Testis (tissue), 3 donors: Measurements from ENCODE around the gene WIPF2. TPM values are rescaled to one million over a fixed set of nuclear protein-coding genes. Genes with fewer than 3 reads are reported as not detected.

Source experiments
- DNase-seq: peaks from one replicate; pipeline ENCODE4 v3.0.0-alpha.2; 2019
- H3K27ac ChIP-seq, 2 donors: fragments of 200-600 bp; sonication (generic); one replicate each; pipeline ENCODE4 v1.5.1; 2019
- H3K27me3 ChIP-seq: fragments of 200-600 bp; sonication (generic); one replicate; pipeline ENCODE4 v1.5.1; 2019
- H3K36me3 ChIP-seq: fragments of 200-600 bp; sonication (generic); one replicate; pipeline ENCODE4 v1.5.1; 2017; ENCODE audit warnings: low read depth; ENCODE audit errors: missing control alignments
- H3K4me1 ChIP-seq: fragments of 200-600 bp; sonication (generic); one replicate; pipeline ENCODE4 v1.5.1; 2019
- H3K4me3 ChIP-seq, 2 donors: fragments of 200-600 bp; sonication (generic); one replicate each; pipeline ENCODE4 v1.5.1; 2017 to 2019
- H3K9me3 ChIP-seq: fragments of 200-600 bp; sonication (generic); one replicate; pipeline ENCODE4 v1.5.1; 2017
- POLR2A ChIP-seq: fragments of 450-650 bp; IDR thresholded peaks from one replicate; pipeline ENCODE4 v1.6.1; 2017; ENCODE audit warnings: antibody characterized with exemption, mild to moderate bottlenecking, moderate library complexity
- WGBS, 2 donors: methylation state at CpG; one replicate each; pipeline ENCODE4 v1.1.5; 2018; 5-methylcytosine and 5-hydroxymethylcytosine counted together
- intact Hi-C: fragments of 100-400 bp; cut with DNase I; formaldehyde crosslinking; loops from one replicate; pipeline ENCODE4 v1.15.1; 2023; ENCODE audit warnings: low total_unique reads
- polyA plus RNA-seq: library from polyadenylated mRNA; stranded (reverse); fragments of 350-450 nt; fragmentation: Illumina TruSeq; extraction: RNeasy Lipid Tissue Mini Kit (QIAGEN cat#74804); gene quantifications from one replicate; pipeline ENCODE4 v1.2.3, GENCODE V29; 2014; ENCODE audit warnings: low read depth, low replicate concordance; ENCODE audit not compliant: insufficient read depth
- total RNA-seq, 2 donors: library from RNA; depleted of rRNA; stranded (reverse); fragments of >200 nt; gene quantifications; one replicate each; pipeline ENCODE4 v1.2.3, GENCODE V29; 2016
- TF ChIP-seq, protein P1 (sequence below), 3 experiments: fragments of 450-650 bp in 2 of 3; fragments of 200-600 bp in 1 of 3; sonication (generic) in 1 of 3; IDR thresholded peaks; one replicate each; pipeline ENCODE4 v1.5.1; 2016 to 2019; ENCODE audit warnings: antibody characterized with exemption in 3 of 3, mild to moderate bottlenecking in 2 of 3, moderate library complexity in 1 of 3

The WIPF2 gene
- total and polyA plus RNA-seq, 3 donors from 2014 or later, result 16.4 to 21.1 (median 20.1) TPM

- DNase-seq, result no peak
- Histone ChIP-seq H3K27me3 (no peaks in the 10 kb centered on the region), H3K4me1 (no peaks in the 10 kb centered on the region), H3K27ac (no peak overlapping the region), H3K9me3 (no peaks in the 10 kb centered on the region), H3K36me3 (no peaks in the 10 kb centered on the region), H3K4me3 (no peak overlapping the region)
- TF ChIP-seq POLR2A, result no peak
- TF ChIP-seq, protein P1, sequence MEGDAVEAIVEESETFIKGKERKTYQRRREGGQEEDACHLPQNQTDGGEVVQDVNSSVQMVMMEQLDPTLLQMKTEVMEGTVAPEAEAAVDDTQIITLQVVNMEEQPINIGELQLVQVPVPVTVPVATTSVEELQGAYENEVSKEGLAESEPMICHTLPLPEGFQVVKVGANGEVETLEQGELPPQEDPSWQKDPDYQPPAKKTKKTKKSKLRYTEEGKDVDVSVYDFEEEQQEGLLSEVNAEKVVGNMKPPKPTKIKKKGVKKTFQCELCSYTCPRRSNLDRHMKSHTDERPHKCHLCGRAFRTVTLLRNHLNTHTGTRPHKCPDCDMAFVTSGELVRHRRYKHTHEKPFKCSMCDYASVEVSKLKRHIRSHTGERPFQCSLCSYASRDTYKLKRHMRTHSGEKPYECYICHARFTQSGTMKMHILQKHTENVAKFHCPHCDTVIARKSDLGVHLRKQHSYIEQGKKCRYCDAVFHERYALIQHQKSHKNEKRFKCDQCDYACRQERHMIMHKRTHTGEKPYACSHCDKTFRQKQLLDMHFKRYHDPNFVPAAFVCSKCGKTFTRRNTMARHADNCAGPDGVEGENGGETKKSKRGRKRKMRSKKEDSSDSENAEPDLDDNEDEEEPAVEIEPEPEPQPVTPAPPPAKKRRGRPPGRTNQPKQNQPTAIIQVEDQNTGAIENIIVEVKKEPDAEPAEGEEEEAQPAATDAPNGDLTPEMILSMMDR (IDR thresholded peaks at IDR 0.05), result no peak
- intact Hi-C loops, result loop anchor here (5.0 kb wide), 1 partner anchor 85 kb away; no protein-coding TSS in a partner anchor
- WGBS, 2 donors, result 30 to 32% methylated on average over 4 of the region's 4 CpGs
These were observed 68.0 kb downstream of the WIPF2 start for GRCh38 chr17:40287159-40287493.

- 0% methylated on average over 12 to 47 of the region's 47 CpGs for WGBS, 2 donors
- peak; percentile 99 for DNase-seq
- Histone ChIP-seq H3K27ac (peak within 1 kb of the TSS in 1 of 2 donors; percentile 34), H3K9me3 (no peaks in the 10 kb centered on the region), H3K4me1 (no peaks in the 10 kb centered on the region), H3K27me3 (no peaks in the 10 kb centered on the region), H3K36me3 (no peaks in the 10 kb centered on the region), H3K4me3 (peak within 1 kb of the TSS; percentile 52 to 66)
- intact Hi-C loops, result loop anchor here (5.0 kb wide), 1 partner anchor 85 kb away; no protein-coding TSS in a partner anchor
- no peak for TF ChIP-seq POLR2A
- TF ChIP-seq, protein P1 (IDR thresholded peaks at IDR 0.05), result peak in 1 of 3 experiments; percentile 17
These were observed 68.6 kb downstream of the WIPF2 start, which contains the start of gene CDC6 for GRCh38 chr17:40287494-40288369. TSS of gene CDC6 (plus strand) at chr17:40287879. CDS start at chr17:40289421, 1,542 bp downstream.

DNA sequence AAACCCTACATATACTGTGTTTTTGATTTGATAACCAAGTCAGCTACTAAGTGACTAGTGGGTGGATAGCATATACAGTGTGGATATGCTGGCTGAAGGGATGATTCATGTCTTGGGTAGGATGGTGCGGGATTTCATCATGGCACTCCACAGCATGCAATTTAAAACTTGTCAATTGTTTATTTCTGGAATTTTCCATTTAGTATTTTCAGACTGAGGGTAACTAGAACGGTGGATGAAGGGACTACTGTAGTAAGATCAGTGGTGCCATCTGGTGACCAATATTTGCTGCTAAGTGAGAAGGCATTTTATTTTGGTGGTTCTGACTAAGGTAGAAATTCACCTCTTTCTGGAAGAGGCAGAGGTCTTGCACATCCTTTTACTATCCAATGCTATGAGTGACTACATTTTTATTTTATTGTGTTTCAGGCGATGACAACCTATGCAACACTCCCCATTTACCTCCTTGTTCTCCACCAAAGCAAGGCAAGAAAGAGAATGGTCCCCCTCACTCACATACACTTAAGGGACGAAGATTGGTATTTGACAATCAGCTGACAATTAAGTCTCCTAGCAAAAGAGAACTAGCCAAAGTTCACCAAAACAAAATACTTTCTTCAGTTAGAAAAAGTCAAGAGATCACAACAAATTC lies 71.7 kb downstream of the WIPF2 start:
- 59 to 71% methylated on average over 4 of the region's 4 CpGs for WGBS, 2 donors
- DNase-seq, result peak; percentile 85
- Histone ChIP-seq H3K27me3 (no peaks in the 10 kb centered on the region), H3K4me3 (no peak overlapping the region), H3K4me1 (no peaks in the 10 kb centered on the region), H3K36me3 (no peaks in the 10 kb centered on the region), H3K27ac (no peak overlapping the region), H3K9me3 (no peaks in the 10 kb centered on the region)
- TF ChIP-seq, protein P1 (IDR thresholded peaks at IDR 0.05), result peak; percentile 45 to 61 (median 56)
- TF ChIP-seq POLR2A, result no peak
- intact Hi-C loops, result no loop called here

- no peak for DNase-seq
- H3K4me3 ChIP-seq, result no peak overlapping the region
- no peaks in the 10 kb centered on the region for H3K9me3 ChIP-seq
- H3K36me3 ChIP-seq, result no peaks in the 10 kb centered on the region
- WGBS, 2 donors, result 80 to 93% methylated on average over 2 of the region's 2 CpGs
- no peaks in the 10 kb centered on the region for H3K27me3 ChIP-seq
- TF ChIP-seq POLR2A, result no peak
- TF ChIP-seq, protein P1 (IDR thresholded peaks at IDR 0.05), result no peak
- no peaks in the 10 kb centered on the region for H3K4me1 ChIP-seq
- intact Hi-C loops, result no loop called here
- H3K27ac ChIP-seq, result no peak overlapping the region
These were observed 72.2 kb downstream of the WIPF2 start for GRCh38 chr17:40291281-40291664.
